Sigmoid colon (tissue), 3 donors: ENCODE measurements around the gene ATP13A2.

Experiments used
- POLR2A ChIP-seq, 2 donors: fragments of 450-650 bp; IDR thresholded peaks; one replicate each; pipeline ENCODE4 v1.6.1; 2016; ENCODE audit warnings: antibody characterized with exemption in 2 of 2, mild to moderate bottlenecking in 2 of 2, moderate library complexity in 2 of 2
- TF ChIP-seq, protein P1 (sequence below), 4 experiments: fragments of 450-650 bp in 3 of 4; fragments of 200-600 bp in 1 of 4; IDR thresholded peaks; one replicate each; pipeline ENCODE4 v1.5.1; 2016 to 2019; ENCODE audit warnings: antibody characterized with exemption in 4 of 4, mild to moderate bottlenecking in 3 of 4, moderate library complexity in 2 of 4

DNA sequence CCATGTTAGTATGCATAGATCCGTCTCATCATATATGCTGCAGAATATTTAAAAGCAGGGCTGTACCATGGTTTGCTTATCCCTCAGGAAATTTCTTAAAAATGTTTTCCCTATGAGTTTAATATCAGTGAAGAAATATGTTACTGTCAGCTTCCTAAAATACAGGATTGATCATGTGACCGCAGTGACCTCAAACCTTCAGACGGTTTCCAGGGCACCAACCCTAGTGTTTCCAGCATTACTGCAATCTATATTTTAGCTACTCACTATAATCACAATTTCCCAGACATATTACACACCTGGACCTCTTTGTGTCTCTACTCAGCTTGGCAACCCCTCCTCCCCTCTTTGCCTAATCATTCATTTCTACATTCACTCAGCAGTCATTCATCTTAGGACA, 49.8 kb upstream of the ATP13A2 start:
- TF ChIP-seq POLR2A (IDR thresholded peaks at IDR 0.05) = no peak
- TF ChIP-seq, protein P1, sequence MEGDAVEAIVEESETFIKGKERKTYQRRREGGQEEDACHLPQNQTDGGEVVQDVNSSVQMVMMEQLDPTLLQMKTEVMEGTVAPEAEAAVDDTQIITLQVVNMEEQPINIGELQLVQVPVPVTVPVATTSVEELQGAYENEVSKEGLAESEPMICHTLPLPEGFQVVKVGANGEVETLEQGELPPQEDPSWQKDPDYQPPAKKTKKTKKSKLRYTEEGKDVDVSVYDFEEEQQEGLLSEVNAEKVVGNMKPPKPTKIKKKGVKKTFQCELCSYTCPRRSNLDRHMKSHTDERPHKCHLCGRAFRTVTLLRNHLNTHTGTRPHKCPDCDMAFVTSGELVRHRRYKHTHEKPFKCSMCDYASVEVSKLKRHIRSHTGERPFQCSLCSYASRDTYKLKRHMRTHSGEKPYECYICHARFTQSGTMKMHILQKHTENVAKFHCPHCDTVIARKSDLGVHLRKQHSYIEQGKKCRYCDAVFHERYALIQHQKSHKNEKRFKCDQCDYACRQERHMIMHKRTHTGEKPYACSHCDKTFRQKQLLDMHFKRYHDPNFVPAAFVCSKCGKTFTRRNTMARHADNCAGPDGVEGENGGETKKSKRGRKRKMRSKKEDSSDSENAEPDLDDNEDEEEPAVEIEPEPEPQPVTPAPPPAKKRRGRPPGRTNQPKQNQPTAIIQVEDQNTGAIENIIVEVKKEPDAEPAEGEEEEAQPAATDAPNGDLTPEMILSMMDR (IDR thresholded peaks at IDR 0.05) = no peak
